NCI-H2171 (cell line): ENCODE measurements around the gene UBE2Q2.

Experiments
- DNase-seq: peaks from one replicate; lab custom pipeline; 2025; lab: John Stamatoyannopoulos, UW

The UBE2Q2 gene

DNA sequence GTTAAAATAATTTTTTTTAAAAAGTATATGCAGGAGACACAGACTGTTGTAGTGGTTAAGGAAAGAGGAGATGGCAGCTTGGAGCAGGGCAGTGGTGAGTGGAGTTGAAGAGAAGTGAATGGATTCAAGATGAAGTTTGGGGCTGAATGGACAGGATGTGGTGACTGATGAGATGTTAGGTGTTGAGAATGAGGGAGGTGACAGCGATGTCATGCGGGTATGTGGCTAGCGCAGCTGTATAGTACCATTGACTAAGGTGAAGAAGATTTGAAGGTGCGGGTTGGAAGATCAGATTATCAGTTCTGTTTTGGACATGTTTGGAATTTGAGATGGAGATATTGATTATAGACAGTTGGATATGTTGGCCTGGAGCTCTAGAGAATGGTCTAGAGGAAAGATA lies 80.5 kb downstream of the UBE2Q2 start:
- no peak for DNase-seq

DNA sequence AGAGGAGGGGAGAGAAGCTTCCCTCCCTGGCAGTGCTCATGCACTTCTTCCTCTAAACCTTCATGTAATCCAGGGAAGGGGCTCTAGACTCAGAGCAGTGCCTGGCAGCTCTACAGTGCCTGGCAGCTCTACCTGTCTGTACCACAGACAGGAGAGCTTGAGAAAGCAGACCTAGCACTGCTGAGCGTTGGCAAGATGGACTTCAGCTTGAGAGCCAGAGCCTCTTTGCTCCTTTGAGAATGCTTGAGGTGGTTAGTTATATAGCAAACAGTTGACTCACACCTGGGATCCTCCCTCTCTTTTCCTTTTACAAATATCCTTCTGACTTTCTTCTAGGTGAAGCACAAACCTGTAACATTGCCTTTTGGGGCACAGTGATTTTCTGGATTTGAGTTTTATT lies 81.3 kb downstream of the UBE2Q2 start:
- DNase-seq, result no peak

DNA sequence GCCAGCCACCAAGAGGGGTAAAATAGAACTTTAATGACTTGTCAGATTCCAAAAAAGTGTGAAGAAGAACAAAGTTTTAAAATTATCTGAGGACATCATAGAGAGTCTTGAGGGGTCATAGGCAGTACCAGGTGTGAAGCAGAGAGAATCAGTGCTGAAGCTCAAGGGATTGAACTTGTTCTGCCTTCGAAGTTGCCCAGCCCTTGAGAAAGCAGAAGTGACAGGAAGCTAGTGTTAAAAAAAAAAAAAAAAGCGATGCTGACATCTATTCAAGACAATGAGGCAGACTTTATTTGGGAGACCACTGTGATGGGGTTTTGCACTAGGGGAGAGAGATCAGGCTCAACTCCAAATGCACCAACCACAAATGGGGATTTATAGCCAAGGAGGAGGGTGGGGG lies 82.2 kb downstream of the UBE2Q2 start:
- DNase-seq, result no peak

DNA sequence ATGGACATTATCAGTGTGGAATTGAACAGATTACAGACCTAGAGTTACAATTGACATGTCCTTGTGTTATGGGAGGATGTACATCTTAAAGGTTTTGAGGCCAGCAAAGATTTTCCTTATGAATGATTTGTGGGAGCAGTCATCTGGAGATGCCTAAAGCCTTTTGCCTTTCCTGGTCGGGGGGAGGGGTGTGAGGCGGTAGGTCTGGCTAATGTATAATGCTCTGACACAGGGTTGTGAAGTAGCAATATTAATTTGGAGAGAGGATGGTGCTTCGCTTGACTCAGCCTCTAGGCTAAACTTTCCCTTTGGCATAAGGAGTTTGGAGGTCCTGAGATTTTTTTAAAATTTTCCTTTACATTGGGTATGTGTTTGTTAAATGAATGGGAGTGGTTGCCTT lies 83.7 kb downstream of the UBE2Q2 start:
- DNase-seq, result no peak

DNA sequence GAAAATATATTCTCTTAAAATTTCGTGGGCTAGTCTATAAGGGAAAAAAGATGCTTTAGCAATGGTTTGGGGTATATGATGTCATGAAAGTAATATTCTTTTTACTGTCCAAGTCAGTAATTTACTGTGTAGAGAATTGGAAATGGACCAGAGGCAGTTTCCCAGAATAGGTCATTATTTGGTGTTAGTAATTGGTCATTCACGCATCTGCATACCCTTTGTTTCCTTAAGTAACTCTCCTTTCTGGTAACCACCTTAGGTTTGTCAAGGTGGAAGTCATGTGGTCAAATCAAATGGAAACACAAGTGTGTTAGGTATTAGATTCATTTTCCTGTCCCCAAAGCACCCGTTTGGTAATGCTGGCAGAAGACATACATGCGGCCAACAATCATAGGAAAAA lies 84.4 kb downstream of the UBE2Q2 start:
- DNase-seq, result no peak

DNA sequence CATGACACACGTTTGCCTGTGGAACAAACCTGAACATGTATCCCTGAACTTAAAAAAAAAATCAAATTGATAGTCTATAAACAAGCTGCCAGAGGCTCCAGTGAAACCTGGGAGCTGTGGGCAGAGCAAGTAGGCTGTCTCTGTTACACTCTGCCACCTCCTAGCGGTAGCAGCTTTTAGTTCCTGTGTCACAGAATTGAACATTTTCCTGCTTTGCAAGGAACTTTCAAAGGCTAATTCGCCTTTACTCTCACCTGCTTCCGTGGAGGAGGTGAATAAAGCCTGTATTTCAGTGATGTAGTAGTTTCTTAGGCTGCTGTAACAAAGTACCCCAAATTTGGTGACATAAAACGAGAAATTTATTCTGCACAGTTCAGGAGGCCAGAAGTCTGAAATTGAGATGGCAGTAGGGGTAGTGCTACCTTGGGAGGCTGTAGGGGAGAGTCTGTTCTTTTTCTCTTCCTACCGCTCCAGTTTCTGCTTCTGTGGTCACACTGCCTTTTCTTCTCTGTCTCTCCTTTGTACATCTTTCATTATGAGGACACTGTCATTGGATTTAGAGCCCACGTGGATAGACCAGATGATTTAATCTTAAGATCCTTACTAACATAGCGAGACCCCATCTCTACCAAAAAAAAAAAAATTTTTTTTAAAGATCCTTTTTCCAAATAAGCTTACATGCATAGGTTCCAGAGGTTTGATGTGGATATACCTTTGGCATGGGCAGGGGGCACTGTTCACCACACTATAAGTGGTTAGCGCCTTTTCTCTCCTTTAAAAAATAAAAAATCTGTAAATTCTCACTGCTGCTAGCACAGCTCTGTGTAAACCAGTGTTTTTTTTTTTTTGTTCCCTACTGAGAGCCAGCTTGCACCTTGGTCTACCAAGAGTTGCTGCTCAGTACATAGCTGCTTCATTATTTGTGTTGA lies 85.7 kb downstream of the UBE2Q2 start:
- DNase-seq, result no peak

DNA sequence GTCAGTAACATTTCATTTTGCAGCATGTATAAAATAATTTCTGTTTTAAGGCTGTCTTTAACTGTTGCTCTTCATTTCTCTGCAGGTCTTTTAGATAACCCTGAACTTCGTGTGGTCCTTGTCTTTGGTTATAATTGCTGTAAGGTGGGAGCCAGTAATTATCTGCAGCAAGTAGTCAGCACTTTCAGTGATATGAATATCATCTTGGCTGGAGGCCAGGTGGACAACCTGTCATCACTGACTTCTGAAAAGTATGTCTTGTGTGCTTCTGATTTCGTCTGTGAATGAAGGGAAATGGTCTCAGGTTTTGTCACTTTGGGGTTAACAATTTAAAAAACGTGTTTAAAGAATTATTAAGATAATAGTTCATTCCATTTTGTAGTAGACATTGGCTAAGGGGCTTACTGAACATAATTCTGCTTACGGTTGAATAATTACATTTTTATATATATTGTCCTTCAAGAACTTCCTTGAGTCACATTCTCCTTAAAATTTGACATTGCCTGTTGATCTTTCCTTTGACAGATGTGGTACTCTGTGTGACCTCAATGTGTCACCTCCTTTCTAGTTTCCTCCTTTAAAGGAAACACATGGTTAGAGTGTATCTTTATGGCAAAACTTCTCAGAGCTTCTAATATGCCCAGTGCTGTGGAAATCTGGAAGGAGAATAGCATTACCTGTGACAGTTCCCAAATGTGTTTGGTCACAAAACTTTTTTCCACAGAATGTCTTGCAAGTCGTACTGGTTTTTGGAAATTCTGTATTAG lies 86.7 kb downstream of the UBE2Q2 start:
- peak; percentile 30 for DNase-seq

DNA sequence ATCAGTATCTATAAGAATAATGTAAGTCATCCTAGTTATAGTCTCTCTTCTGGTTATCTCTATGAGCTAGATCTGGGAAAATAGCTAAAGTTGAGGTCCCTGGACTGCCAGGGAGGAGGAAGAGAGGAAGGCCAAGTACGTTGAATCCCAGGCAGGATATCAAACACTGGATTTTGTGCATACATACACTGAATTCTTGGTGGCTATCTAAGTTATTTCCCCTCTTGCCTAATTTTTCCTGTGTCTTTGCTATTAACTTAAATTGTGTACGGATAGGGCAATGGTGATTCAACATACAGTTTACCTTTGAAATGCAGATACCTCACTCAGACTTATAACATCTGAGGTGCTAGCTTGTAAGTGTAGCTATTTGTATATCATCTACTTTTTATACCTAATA lies 87.6 kb downstream of the UBE2Q2 start:
- no peak for DNase-seq

DNA sequence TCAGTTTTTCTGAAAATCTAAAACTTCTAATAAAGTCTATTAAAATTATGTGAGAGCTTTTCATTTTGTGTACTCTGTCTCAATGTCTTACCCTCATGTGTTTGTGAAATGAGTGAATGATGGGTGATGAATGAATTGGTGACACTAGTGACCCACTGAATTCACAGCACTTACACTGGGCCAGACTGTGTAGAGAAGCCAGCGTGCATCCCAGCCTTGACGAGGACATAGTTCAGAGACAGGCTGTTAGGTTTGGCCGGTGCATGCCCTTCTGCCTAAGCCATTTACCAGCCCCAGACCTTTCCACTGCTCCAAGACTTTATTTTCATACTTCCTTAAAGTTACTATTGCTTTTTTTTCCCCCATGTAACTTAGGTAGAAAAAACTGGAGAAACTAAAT lies 99.2 kb downstream of the UBE2Q2 start:
- DNase-seq, result no peak

DNA sequence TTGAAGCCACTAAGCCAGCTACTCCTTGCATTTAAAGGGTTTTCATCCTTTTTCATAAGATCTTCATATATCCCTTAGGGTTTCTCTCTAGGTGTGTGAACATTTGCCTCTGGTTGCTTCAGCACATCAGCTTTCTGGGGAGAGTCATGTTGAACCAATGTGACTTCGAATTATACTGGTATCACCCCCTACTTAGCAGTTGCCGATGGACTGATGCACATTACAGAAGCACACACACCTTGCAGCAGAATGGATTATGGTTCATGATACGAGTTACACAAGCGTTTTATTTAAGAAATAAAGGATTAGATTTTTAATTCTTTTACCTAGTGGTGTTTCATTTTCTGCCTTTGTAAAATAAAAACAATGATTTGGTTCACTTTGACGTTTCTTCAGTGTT lies 100.0 kb downstream of the UBE2Q2 start:
- DNase-seq, result no peak

DNA sequence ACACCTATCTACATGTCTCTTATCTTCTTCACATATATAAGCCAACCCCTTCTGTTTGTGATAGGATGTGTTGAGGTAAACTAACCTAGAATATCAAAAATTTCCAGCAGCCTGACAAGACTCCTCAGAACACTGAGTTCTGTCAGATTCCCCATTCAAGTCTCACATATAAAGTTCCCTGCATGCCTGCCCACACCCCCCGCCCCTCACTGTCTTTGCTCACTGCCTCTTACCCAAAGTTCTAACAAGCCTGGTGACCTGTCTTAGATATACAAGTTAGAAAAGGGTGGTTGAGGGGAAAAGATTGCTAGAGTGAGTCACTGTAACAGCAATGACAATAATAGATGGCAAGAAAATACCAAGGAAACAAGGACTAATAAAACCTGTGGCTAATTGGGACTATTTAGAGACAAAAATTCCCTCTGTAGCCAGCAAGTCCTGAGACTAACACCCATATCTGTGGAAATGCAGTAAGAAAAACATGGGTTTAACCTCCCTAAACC lies 100.5 kb downstream of the UBE2Q2 start:
- no peak for DNase-seq

DNA sequence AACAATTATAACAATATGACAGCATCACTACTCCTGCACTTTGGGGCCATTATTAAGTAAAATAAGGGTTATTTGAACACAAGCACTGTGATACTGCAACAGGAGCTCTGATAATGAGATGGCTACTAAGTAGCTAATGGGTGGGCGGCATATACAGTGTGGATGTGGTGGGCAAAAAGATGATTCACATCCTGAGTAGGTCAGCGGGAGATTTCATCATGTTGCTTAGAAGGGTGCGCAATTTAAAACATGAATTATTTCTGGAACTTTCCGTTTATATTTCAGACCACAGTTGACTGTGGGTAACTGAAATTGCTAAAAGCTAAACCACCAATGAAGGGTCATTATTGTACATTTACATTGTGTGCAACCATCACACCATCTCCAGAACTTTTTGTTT lies 102.7 kb downstream of the UBE2Q2 start:
- DNase-seq, result no peak

DNA sequence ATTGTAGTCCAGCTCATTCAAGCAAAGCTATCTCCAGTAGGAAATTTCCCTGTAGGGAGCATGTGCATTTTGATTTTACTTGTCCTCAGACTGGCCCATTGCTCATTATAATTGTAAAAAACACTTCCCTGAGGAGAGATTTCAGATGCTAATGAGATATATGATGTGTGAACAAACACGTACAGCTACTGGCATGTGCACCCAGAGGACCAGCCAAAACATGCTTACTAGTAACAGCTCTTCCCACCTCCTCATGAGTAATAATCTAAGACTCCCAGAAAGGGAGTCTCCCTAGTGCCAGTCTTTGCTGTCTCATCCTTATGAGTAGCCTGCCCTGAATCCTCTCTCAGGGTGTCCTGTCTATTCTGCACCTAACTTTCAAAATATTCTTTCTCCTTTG lies 103.8 kb downstream of the UBE2Q2 start:
- no peak for DNase-seq

DNA sequence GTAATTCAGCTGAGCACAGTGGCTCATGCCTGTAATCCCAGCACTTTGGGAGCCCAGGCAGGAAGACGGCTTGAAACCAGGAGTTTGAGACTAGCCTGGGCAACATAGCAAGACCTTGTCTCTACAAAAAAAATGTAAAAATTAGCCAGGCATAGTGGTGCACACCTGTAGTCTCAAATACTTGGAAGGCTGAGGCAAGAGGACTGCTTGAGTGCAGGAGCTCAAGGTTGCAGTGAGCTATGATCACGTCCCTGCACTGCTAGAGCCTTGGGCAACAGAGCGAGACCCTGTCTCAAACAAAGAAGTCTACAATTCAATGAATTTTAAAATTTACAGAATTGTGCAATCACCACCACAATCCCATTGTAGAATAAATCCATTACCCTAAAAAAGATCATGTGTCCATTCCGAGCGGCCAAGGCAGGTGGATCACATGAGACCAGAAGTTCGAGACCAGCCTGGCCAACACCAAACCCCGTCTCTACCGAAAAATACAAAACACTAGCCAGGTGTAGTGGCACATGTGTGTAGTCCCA lies 105.6 kb downstream of the UBE2Q2 start:
- DNase-seq, result no peak
